NOMO-1 treated with dmso at 0.1 percent for 144 hours (cell line): ENCODE data around the gene GP1BB.

Source experiments
- DNase-seq: peaks from one replicate; lab custom pipeline; 2025; ENCODE audit not compliant: unreplicated experiment; lab: John Stamatoyannopoulos, UW

Gene GP1BB

DNA sequence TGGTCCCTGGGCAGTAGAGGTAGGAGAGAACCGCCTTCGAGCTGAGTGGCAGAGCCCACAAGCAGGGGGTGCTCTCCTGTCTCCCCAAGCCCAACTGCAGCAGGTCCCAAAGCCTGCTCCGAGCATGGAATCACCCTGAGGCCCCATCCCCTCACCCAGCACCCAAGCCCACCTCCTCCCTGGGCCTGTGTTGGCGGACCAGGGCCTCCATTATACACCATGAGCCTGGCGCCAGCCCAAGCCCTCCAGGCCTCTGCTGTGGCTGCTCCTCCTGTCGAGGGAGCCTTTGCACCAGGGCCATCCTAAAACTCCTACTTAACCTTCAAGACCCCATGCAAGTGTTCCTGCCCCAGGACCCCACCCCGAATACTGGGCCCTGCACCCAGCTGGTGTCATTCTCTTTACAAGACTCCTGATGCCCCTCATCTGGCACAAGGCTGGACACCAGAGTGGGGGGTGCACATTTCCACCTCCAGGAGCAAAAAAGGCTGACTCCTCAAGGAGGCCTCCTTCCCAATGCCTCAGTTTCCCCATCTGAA is 16.6 kb downstream of the GP1BB start:
- DNase-seq, result no peak

DNA sequence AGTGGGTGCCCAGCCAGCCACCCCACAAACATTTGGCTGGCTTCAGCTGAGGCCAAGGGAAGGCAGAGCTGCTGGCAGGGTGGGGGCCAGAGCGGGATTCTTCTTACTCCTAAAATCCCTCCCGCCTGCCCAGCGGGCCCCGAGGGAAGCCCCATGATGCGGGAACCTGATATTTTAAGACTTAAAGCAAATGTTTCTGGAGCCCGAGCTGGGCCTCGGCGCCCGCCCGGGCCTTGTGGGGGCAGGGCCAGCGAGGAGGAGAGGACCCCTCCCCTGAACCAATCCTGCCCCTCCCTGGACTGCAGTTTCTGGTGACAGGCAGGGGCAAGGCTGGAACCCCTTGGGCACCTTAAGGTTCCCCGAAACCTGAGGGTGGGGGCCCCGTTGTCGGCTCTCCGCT is 17.2 kb downstream of the GP1BB start:
- DNase-seq, result no peak

DNA sequence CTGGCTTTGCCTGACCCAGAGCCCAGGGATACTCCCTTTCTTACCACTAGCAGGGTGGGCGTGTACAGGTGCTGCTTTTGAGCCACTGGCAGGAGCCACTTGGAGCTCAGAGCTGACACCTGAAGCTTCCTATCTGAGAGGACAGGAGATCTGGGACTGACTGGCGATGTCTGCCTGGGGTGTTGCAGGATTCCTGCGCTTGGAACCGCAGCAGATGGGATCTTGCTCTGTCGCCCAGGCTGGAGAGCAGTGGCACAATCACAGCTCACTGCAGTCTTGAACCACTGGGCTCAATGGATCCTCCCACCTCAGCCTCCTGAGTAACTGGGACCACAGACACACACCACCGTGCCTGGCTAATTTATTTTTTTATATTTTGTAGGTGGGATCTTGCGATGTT is 17.7 kb downstream of the GP1BB start:
- no peak for DNase-seq

DNA sequence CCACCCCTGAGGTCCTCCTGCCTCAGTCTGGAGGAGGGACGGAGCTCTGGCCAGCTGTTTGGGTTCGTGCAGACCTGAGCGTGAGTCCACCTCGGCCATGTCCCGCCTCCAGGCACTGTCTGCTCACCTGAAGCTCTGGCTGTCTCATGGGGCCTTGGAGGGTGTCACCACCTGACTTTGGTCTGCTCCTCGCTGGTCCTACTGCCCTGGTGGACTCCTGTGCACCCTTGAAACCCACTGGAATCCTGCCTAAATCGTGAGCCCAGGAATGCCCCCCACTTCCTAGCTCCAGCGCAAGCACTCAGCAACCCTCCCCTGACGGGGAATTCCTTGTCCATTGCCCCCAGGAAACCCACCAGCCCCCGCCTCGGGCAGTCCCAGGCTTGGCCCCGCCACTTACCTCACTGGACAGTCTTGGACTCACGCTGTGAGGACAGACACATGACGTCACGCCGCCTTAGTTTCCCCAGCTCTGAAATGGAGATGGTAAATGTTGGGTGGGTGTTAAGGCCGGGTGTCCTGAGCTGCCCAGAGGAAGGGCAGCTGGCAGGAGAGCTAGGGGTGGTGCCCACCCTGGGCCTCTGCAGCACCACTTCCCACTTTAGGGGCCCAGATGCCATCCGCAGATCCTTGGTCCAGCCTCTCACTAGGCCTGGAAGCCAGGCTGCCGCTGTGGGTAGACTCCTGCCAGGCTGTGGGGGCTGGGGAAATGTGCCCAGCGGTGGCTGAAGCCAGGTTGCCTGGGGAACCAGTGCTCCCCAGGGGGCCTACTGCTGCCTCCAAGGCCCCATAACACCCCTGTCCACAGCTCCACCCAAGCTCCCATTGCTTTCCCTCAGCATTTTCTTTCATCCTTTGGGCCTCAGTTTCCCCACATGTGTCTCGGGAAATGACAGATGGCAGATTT is 19.1 kb downstream of the GP1BB start:
- no peak for DNase-seq

DNA sequence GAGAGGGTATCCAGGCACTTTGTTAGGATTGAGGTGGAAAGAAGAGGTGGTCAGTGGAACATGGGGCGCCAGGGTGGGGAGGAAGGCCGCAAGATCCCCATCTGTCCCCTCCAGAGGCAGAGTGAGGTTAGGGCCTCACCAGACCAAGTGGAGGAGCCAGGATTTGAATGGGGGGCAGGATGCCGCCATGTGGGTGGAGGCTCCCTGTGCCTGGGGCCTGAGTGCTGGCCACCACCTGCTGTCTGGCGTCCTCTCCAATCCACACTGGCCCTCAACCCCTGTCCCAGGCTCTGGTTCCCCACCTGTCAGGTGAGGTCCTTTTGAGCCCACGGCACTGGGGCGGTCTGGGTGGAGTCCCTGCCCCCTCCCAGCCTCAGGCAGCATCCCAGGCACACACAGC is 19.7 kb downstream of the GP1BB start:
- DNase-seq, result no peak

DNA sequence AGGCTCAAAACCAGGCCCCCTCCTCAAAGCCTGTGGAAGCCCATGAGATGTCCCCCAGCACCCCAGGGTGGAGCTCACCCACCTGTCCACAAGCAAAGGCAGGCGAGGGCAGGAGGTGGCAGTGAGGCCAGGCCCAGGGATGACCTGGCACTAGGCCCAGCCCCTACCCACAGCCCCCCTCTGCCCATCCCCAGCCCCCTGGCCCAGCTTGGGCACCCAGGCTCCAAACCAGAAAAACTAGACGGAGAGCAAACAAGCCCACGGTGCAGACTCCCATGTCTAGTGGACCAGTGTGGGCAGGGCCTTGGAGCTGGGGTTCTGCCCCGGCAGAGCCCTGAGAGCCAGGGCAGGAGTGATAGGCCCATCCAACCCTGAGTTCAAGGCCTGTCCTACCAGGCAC is 20.3 kb downstream of the GP1BB start:
- no peak for DNase-seq

DNA sequence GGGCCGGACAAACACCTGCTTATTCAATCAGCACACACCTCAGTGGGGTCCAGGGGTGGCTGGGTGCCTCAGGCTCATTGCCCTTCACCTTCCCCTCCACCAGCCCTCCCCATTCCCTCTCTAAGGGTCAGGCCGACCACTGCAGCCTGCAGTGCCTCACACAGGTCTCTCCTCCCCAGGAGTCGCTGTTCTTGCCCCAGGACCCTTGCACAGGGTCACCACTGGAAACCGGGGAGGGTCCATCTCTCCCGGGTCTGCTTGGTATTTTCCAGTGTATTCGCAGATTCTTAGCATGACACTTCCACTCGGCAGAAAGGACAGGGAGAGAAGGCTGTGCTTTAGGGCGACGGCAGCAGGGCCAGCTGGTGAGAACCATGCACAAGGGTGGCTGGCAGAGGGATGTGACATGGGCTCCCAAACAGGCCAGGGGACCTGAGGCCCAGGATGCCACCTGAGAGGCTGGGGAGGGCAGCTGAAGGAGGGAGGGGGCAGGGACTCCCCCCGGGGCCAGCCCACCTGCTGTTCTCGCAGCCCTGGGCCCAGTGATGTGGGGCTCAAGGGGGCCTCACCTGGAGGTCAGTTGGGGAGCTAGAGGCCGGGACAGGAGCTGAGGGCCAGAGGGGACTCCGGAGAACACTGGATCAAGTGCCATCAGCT is 21.1 kb downstream of the GP1BB start:
- DNase-seq, result no peak

DNA sequence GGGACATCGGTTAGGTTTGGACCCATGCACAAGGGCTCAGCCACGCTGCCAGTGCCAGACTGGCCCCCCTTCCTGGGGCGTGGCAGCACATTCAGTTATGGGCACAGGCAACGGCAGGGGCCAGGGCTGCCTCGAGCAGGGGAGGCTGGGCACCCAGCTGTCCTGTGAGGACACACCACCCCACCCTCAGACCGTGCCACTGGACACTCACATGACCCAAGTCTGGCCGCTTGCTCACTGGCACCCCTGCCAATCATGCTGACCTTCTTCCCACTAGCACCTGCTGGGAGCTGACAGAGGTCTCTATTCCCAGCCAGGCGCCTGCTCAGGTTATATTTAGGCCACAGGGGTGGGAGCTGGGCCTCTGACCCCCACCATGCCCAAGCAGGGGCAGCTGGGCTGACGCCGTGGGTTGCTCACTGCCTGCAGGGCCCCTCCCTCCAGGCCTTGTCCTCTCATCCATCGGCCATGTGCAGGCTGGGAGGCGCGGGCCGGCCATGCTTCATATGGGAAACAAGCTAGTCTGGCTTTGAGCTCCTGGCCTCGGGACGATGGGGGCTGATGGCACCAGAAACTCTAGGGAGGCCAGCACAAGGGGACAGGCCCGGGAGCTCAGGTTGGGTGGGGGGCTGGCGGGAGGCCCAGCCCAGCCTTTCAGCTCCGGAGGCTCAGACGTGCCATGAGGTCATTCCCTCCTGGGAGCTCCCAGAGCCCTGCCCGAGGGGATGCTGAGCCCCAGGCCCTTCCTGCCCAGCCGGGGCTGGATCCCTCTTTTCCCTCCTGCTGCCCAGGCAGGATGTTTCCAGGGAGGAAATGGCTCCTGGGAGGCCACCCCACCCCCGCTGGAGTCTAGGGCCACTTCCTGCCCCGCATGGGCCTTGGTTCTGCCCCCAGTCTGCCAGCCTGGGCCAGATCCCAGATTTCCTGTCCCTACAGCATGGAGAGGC is 22.1 kb downstream of the GP1BB start:
- DNase-seq, result no peak

DNA sequence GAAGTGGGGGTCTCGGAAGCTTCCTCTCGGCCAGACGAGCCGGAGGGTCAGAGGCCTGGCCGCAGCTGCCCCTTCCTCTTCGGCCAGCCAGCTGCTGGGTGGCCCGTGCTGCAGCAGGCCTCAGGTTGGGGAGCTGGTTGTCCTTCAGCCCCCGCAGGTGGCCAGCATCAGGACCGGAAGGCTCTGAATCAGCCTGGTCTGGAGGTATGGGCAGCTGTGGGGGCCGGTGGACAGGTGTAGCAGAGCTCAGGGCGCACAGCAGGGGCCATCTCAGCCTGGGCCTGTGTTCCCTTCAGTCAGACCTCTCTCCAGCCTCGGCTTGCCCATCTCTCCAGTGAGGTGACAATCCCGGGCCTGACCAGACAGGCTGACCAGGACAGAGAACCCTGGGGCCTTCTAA is 23.4 kb downstream of the GP1BB start:
- DNase-seq, result no peak

DNA sequence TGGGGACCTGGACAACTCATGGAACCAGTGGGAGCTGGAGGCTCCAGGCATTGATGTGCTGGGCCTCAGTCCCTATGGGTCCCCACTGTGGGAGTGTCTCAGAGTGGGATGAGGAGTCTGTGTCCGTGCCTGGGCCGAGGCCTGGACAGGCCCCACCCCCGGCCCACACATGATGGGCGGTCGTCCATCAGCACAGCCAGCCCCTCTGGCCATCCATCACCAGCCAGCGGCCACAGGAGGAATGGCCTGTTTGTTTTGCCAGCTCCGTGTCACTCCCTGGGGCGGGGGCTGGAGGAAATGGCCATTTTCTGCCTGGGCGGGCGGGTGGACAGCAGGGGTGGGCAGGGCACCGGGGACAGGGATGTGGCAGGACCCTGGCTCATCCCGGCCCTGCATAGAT is 24.2 kb downstream of the GP1BB start:
- no peak for DNase-seq

DNA sequence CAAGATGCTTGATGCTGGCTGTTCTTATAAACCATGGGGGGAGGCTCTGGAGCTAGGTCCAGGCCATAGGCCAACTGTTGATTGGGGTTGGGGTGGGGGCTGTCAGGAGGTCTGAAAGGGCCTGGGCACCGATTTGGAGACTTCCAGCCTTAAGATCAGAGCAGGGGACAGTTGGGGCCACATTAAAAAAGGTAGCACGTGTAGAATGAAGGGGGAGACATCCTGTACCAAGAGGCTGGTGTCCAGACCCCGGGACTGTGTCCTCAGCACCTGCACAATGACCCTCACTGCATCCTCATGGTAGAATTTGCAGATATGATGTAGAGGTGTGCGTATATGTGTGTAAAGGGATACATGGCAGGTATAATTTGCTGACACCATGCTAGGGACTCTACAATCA is 24.8 kb downstream of the GP1BB start:
- DNase-seq, result no peak

DNA sequence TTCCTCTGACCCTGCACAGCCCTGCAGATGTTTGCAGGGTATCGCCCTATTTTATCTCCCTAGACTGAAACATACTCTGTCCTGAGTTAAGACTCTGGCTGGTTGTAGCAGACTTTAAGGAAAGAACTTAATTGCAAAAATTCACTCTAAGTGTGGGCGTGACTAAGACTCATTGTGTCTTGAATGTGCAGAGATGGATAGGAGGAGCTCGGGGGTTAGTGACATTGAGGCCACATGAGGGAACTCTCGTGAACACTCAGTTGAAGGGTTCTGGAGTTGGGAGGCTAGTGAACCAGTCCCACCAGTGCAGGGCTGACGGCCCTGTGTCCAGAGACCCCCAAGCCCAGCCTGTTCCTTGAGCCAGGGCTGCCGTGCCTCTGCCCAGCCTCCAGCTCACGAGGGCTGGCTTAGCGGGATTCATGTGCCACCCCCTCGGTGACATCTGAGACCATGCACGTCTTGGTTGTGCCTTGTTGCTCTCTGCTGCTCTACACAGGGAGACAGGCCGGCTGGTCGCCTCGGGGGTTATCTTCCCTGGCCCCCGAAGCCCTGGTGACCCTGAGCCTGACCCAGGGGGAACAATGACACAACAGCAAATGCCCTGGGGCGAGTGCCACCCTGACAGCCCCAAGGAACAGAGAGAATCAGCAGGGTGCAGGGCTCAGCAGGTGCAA is 25.8 kb downstream of the GP1BB start:
- no peak for DNase-seq

DNA sequence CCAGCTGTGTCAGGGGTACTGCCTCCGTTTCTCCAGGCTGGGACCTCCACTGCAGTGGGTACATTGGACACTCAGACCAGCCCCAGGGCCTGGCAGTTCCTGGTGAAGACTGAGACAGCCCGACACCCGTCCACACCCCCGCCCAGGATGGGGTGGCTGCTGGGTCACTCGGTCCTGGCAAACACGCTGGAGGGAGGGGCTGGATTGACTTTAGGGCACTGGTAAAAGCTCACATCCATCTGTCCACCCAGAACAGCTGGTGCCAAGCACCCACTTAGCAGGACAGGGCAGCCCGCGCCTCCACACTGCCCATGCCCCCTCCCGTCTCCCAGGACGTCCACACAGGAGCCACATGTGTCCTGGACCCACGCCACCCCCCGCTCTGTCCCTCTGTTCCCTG is 26.5 kb downstream of the GP1BB start:
- no peak for DNase-seq

DNA sequence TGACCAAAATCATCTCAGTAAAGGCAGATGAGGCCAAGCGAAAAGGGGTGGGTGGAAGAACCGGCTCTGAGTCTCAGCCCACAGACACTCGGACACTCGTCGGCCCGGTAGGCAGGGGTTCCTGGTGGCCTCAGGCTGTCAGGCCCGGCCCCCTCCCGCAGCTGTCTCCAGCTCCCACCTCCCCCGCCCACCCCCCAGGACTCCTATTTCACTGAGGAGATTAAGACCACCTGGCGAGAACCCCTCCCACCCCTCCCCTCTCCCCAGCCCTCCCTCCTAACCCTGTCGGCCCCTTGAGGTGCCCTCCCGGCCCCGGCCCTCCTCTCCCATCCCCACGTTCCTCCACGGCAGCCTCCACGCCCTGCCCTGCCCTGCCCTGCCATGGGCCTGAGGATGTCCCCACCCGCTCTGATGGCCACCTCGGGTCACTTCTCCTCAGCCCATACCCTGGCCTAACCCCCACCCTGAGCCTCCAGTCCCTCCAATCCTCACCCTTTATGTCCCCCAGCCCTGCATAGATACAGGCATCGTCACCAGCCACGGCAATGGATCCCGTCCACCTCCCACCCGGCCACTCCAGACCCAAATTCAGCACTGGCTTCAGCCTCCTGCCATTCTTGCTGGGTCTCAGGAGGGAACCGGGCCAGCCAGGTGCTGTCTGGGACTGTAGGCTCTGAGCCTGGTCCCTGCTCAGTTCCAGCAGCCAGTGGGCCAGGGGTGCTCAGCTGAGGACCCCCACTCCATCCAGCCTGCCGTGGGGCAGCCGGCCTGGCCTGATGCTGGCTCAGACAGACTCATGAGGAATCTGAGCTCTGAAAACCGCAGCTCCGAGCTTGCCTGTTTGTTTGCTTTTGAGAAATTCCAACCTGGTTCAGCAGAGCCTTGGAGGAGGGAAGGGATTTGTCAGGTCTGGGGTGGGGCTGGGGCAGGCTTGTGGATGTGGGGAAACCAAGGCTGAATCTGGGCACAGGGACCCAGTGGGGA is 27.5 kb downstream of the GP1BB start:
- DNase-seq, result no peak

DNA sequence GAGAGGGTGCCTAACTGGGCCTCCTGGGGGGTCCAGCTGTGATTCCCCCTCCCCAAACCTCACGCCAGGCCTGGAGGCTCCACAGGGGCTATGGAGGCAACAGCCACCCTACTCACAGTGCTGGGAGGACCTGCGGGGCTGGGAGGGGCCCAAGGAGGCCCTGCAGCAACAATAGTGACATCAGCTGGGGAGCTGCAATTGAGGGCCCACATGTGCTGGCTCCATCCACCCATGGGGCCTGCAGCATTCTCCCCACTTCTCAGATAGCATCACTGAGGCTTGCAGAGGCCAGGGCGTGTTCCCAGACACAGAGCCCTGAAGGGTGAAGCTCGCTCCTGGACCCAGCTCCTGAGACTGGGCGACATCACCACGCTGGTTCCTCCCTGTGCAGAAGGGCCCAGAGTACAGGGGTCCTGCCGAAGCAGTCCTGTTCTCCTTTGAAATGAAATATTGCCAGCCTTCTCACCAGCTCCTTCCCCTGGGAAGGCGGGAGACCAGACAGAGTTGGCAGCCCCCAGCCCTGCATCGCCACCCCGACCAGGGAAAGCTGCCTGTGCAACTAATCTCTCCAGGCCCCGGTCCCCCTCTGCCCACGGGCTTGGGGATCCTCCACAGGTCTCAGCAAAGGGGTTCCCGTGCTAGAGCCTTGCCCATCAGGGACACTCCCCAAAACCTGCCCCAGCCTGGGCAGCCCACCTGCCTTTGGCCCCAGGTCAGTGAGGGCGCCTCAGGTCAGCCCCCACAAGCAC is 28.3 kb downstream of the GP1BB start:
- DNase-seq, result no peak

DNA sequence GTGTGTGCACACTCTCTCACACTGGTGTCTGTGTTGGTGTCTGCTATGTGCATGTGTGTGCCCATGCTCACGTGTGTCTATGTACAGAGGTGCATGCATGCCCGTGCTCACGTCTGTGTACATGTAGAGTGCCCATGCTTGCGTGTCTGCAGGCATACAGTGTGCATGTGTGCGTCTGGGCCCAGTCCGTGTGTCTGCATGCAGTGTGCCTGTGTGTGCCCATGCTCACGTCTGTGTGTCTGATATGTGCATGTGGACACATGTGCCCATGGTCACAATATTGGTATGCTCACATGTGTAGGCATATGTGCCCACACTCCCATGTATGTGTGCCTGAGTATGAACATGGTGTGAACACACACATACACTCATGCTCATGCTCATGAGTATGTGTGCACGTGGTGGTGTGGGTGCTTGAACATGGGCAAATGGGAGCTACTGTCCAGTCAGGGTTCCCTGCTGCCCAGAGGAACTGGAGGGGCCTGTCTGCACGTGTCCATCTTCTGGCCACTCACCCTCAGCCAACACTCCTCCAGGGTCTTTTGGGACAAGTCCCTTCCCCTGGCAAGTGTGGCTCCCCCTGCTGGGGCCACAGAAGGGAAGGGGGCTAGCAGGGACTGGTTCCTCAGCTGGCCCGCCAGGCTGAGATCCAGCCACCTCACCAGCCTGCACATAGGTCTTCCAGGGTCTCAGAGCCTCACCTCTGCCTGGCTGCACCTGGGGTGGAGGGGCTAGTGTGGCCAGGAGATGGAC is 29.9 kb downstream of the GP1BB start:
- no peak for DNase-seq

DNA sequence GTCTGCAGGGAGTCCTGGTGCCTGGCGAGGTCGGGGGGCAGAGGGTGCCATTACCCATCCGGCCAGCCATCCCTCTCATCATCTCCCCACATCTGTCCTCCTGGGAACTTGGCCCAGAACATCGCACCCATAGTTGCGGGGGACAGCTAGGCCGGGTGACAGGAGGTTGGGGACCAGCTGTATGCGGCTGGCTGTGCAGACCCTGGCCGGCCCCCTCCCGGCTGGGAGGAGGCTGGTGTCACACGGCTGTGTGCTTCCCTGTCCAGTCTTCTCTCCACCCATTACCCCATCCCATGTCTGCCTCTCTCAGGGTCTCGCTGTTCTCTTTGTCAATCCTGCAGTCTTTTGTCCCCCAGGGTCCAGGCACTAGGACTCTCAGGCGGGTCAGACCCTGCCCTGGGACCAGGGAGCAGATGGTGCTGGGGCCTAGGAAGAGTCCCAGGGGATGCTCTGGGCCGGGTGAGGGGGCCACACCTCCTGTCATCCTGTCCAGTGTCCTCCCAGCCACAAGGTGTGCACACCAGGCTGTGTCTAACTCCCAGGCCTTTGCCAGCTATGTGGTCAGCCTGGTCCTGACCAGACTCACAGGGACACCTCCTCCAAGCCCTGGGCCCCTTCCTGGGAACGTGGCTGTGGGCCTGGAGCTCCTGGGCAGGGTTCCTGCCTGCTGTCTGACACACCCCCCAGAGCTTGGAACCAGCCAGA is 30.8 kb downstream of the GP1BB start:
- no peak for DNase-seq
